H1 (cell line): ENCODE measurements around the gene PRKCA. TPM values are rescaled to one million over a fixed set of nuclear protein-coding genes. Genes with fewer than 3 reads are reported as not detected.
A peak's percentile ranks its signal among the peaks of the same experiment; 100 is the strongest.
"Not testable (repeated sequence)": the region's sequence is repeated elsewhere in the genome, so short reads cannot be mapped to it uniquely, and the experiment has no call there.

Experiments used
- CTCF ChIA-PET: fragments of 300-600 bp; sonication (Branson Sonifier 250); formaldehyde crosslinking; loops from one replicate; lab custom pipeline; 2021; ENCODE audit not compliant: partially characterized antibody; lab: Charles Lee
- POLR2A ChIA-PET: fragments of 300-600 bp; sonication (Branson Sonifier 250); formaldehyde crosslinking; loops from one replicate; lab custom pipeline; 2021; ENCODE audit warnings: inconsistent platforms; ENCODE audit not compliant: partially characterized antibody; lab: Charles Lee
- DNase-seq, 2 experiments: peaks; one replicate each; pipeline versions ENCODE4 v3.0.0 to v3.0.0-alpha.2; 2010 to 2022; ENCODE audit warnings: low spot score in 2 of 2, low read depth in 1 of 2, mixed read lengths in 1 of 2
- FAIRE-seq: peaks from 2 replicates; lab custom pipeline; 2011; peaks lifted over from hg19 to GRCh38; lab: Jason Lieb, UNC
- H2AFZ ChIP-seq: 2 replicates; pipeline ENCODE4 v1.8.1; 2012; ENCODE audit warnings: low read length, inconsistent platforms
- H2AK5ac ChIP-seq: 2 replicates; pipeline ENCODE4 v1.6.1; 2013; ENCODE audit warnings: low read depth, low read length
- H2BK120ac ChIP-seq: replicated peaks from 2 replicates; pipeline ENCODE3; 2013; ENCODE audit warnings: low read depth, low read length, inconsistent platforms
- H2BK12ac ChIP-seq: 2 replicates; pipeline ENCODE4 v1.6.1; 2013; ENCODE audit warnings: low read depth, low read length
- H2BK15ac ChIP-seq: 2 replicates; pipeline ENCODE4 v1.6.1; 2013; ENCODE audit warnings: low read length
- H2BK20ac ChIP-seq: 2 replicates; pipeline ENCODE4 v1.6.1; 2013; ENCODE audit warnings: low read length
- H2BK5ac ChIP-seq: 2 replicates; pipeline ENCODE4 v1.6.1; 2013; ENCODE audit warnings: low read depth, low read length
- H3K14ac ChIP-seq: 2 replicates; pipeline ENCODE4 v1.6.1; 2013; ENCODE audit warnings: inconsistent platforms; ENCODE audit not compliant: insufficient read length
- H3K18ac ChIP-seq: 2 replicates; pipeline ENCODE4 v1.6.1; 2013; ENCODE audit warnings: low read length; ENCODE audit errors: extremely low read depth
- H3K23ac ChIP-seq: 2 replicates; pipeline ENCODE4 v1.6.1; 2013; ENCODE audit warnings: inconsistent platforms; ENCODE audit not compliant: insufficient read length
- H3K23me2 ChIP-seq: 2 replicates; pipeline ENCODE4 v1.6.1; 2013; ENCODE audit warnings: low read depth, low read length
- H3K27ac ChIP-seq: 2 replicates; pipeline ENCODE4 v1.6.1; 2011; ENCODE audit warnings: low read depth, low read length, inconsistent platforms
- H3K27me3 ChIP-seq, 4 experiments: replicated peaks in 1 of 4; 1 replicate in 1 of 4; 2 replicates in 3 of 4; pipeline versions ENCODE4 v1.6.1 to v1.8.1; 2011 to 2013; ENCODE audit warnings: low read length in 3 of 4, mild to moderate bottlenecking in 3 of 4, inconsistent platforms in 2 of 4, mixed read lengths in 2 of 4, moderate library complexity in 1 of 4; ENCODE audit not compliant: control insufficient read depth in 3 of 4, insufficient read depth in 3 of 4; ENCODE audit errors: extremely low read depth in 1 of 4
- H3K36me3 ChIP-seq, 4 experiments: 2 replicates each; pipeline versions ENCODE4 v1.6.1 to v1.8.1; 2011 to 2013; ENCODE audit warnings: mild to moderate bottlenecking in 4 of 4, low read length in 3 of 4, moderate library complexity in 2 of 4, control low read depth in 1 of 4, inconsistent platforms in 1 of 4; ENCODE audit not compliant: insufficient read depth in 4 of 4, control insufficient read depth in 2 of 4
- H3K4ac ChIP-seq: replicated peaks from 2 replicates; pipeline ENCODE3; 2013; ENCODE audit warnings: low read length, low read depth, mixed read lengths, inconsistent platforms; ENCODE audit not compliant: insufficient read length
- H3K4me1 ChIP-seq, 4 experiments: replicated peaks in 1 of 4; 1 replicate in 1 of 4; 2 replicates in 3 of 4; pipeline versions ENCODE4 v1.6.1 to v1.8.1; 2011 to 2013; ENCODE audit warnings: low read length in 3 of 4, inconsistent platforms in 2 of 4, mixed read lengths in 1 of 4; ENCODE audit not compliant: insufficient read depth in 4 of 4, control insufficient read depth in 3 of 4
- H3K4me2 ChIP-seq, 2 experiments: 2 replicates each; pipeline versions ENCODE4 v1.6.1 to v1.8.1; 2011 to 2013; ENCODE audit warnings: low read depth in 2 of 2, low read length in 2 of 2, control low read depth in 1 of 2, inconsistent platforms in 1 of 2, mild to moderate bottlenecking in 1 of 2; ENCODE audit not compliant: insufficient read depth in 1 of 2
- H3K4me3 ChIP-seq, 4 experiments: fragments of 200-600, 300-600 bp in 1 of 4; sonication (generic), shearing (Covaris generic), sonication (Bioruptor Twin) in 1 of 4; 2 replicates each; pipeline versions ENCODE4 v1.5.1 to v1.8.1; 2011 to 2016; ENCODE audit warnings: low read length in 4 of 4, low read depth in 3 of 4, control low read depth in 2 of 4, inconsistent platforms in 2 of 4, mild to moderate bottlenecking in 2 of 4, mixed read lengths in 1 of 4, moderate library complexity in 1 of 4; ENCODE audit not compliant: insufficient read depth in 2 of 4; ENCODE audit errors: extremely low read depth in 1 of 4
- H3K56ac ChIP-seq: replicated peaks from 2 replicates; pipeline ENCODE3; 2013; ENCODE audit warnings: low read depth, mild to moderate bottlenecking, mixed read lengths, low read length, inconsistent platforms; ENCODE audit not compliant: insufficient read length
- H3K79me1 ChIP-seq: 2 replicates; pipeline ENCODE4 v1.6.1; 2013; ENCODE audit warnings: low read depth, low read length, control low read depth
- H3K79me2 ChIP-seq, 2 experiments: 2 replicates each; pipeline versions ENCODE4 v1.6.1 to v1.8.1; 2012 to 2013; ENCODE audit warnings: low read length in 2 of 2, mild to moderate bottlenecking in 2 of 2, inconsistent platforms in 1 of 2; ENCODE audit not compliant: insufficient read depth in 2 of 2, control insufficient read depth in 1 of 2
- H3K9ac ChIP-seq, 4 experiments: replicated peaks in 1 of 4; 1 replicate in 1 of 4; 2 replicates in 3 of 4; pipeline versions ENCODE4 v1.6.1 to v1.8.1; 2011 to 2013; ENCODE audit warnings: low read depth in 3 of 4, low read length in 3 of 4, control low read depth in 2 of 4, mild to moderate bottlenecking in 2 of 4, moderate library complexity in 2 of 4, inconsistent platforms in 1 of 4; ENCODE audit errors: extremely low read depth in 1 of 4
- H3K9me3 ChIP-seq, 2 experiments: 2 replicates each; pipeline versions ENCODE4 v1.6.1 to v1.8.1; 2012 to 2013; ENCODE audit warnings: mild to moderate bottlenecking in 2 of 2, moderate library complexity in 2 of 2, control low read depth in 1 of 2, inconsistent platforms in 1 of 2, low read depth in 1 of 2, low read length in 1 of 2, mixed read lengths in 1 of 2; ENCODE audit not compliant: insufficient read depth in 2 of 2
- H4K20me1 ChIP-seq, 2 experiments: replicated peaks in 1 of 2; 2 replicates each; pipeline versions ENCODE3 to v1.8.1; 2011 to 2013; ENCODE audit warnings: inconsistent platforms in 2 of 2, low read length in 2 of 2, mild to moderate bottlenecking in 1 of 2; ENCODE audit not compliant: insufficient read depth in 2 of 2, control insufficient read depth in 1 of 2
- H4K5ac ChIP-seq: 2 replicates; pipeline ENCODE4 v1.6.1; 2013; ENCODE audit warnings: low read length, low read depth, mixed read lengths, inconsistent platforms; ENCODE audit not compliant: insufficient read length
- H4K8ac ChIP-seq: 2 replicates; pipeline ENCODE4 v1.8.0; 2013; ENCODE audit warnings: mild to moderate bottlenecking, moderate library complexity, low read length, inconsistent platforms; ENCODE audit not compliant: insufficient read depth; ENCODE audit errors: extremely low read depth
- H4K91ac ChIP-seq: replicated peaks from 2 replicates; pipeline ENCODE3; 2013; ENCODE audit warnings: low read length, mixed read lengths, inconsistent platforms; ENCODE audit not compliant: insufficient read length
- KDM1A ChIP-seq: fragments of 200-600, 300-600 bp; sonication (generic); IDR thresholded peaks from 2 replicates; pipeline ENCODE4 v1.7.1; 2016; ENCODE audit warnings: mild to moderate bottlenecking, low read length, borderline replicate concordance
- WGBS, 2 experiments: shearing (Covaris generic) in 1 of 2; methylation state at CpG; one replicate each; pipeline versions ENCODE4 v1.1.6 to v1.1.7; 2013 to 2015; ENCODE audit warnings: low lambda C conversion rate in 2 of 2, mixed read lengths in 2 of 2, inconsistent platforms in 1 of 2, low coverage in 1 of 2, missing lambda C conversion rate in 1 of 2; ENCODE audit not compliant: insufficient replicate concordance in 2 of 2, insufficient coverage in 1 of 2, insufficient read length in 1 of 2; ENCODE audit errors: extremely low coverage in 1 of 2, missing lambda C conversion rate in 1 of 2; 5-methylcytosine and 5-hydroxymethylcytosine counted together
- polyA plus RNA-seq, 7 experiments: library from polyadenylated mRNA; depleted of rRNA in 3 of 7; stranded (reverse) in 5 of 7; unstranded in 2 of 7; fragments of >200 nt in 5 of 7; fragments of 200-250 nt in 2 of 7; gene quantifications; 1 replicate in 5 of 7; 2 replicates in 1 of 7; 4 replicates in 1 of 7; pipeline versions ENCODE4 v1.2.1 to v1.2.3, GENCODE V29; 2011 to 2013; ENCODE audit warnings: missing spikeins in 2 of 7, mixed read lengths in 2 of 7
- total RNA-seq: library from RNA; stranded (reverse); fragmentation: NEBNext Ultra II Directional; extraction: Animal tissue kit (Norgen Biotek cat#: 25700); gene quantifications from 2 replicates; pipeline ENCODE4 v1.2.1, GENCODE V29; 2021

Gene PRKCA
- total and polyA plus RNA-seq, 2 of the 8 experiments (the other 6 are each of a cell fraction or from before 2014, with no cell fraction given) = 5.8 to 17.8 TPM

DNA sequence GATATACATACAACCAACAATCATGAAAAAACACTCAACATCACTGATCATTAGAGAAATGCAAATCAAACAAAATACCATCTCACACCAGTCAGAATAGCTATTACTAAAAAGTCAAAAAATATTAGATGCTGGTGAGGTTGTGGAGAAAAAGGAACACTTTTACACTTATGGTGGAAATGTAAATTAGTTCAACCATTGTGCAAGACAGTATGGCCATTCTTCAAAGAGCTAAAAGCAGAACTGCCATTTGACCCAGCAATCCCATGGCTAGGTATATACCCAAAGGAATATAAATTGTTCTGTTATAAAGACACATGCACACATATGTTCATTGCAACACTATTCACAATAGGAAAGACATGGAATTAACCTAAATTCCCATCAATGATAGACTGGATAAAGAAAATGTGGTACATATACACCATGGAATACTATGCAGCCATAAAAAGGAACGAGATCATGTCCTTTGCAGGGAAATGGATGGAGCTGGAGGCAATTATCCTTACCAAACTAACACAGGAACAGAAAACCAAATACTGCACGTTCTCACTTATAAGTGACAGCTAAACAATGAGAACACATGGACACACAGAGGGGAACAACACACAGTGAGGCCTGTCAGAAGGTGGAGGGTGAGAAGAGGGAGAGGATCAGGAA, 176.9 kb downstream of the PRKCA start:
- not testable (repeated sequence) for FAIRE-seq

More for the DNA sequence above, 176.9 kb downstream of the PRKCA start:
- H3K4me1 ChIP-seq = peaks cover 2 to 14% (median 13%) of the 10 kb centered on the region in 4 experiments; a peak in 6 of 7 replicates
- H3K18ac ChIP-seq, H2BK12ac ChIP-seq, H2BK5ac ChIP-seq, H3K79me2 ChIP-seq, H3K9ac ChIP-seq, H3K36me3 ChIP-seq, H3K4me2 ChIP-seq, H3K23me2 ChIP-seq, H2BK120ac ChIP-seq, H3K79me1 ChIP-seq, H3K14ac ChIP-seq, H3K4me3 ChIP-seq, H4K5ac ChIP-seq, H3K23ac ChIP-seq, H2BK15ac ChIP-seq, H3K56ac ChIP-seq, H3K4ac ChIP-seq, H2AFZ ChIP-seq, H4K8ac ChIP-seq, H2AK5ac ChIP-seq, H2BK20ac ChIP-seq, POLR2A ChIA-PET, H3K27ac ChIP-seq, DNase-seq, H4K20me1 ChIP-seq, H3K9me3 ChIP-seq, H3K27me3 ChIP-seq, H4K91ac ChIP-seq: not testable (repeated sequence)
- CTCF ChIA-PET = interaction anchor here (0.6 to 1.1 kb wide), 3 partner anchors 9 to 279 kb away, joined by 3 read pairs; no protein-coding TSS in a partner anchor
- TF ChIP-seq KDM1A = 0 out of 2 replicates have a peak, but pooled peaks have one; percentile 31
- 86% methylated on average over 2 of the region's 2 CpGs; no CpG with 5 or more reads in 1 of the 2 experiments for WGBS, 2 experiments
